ENCODE data around the gene GIPR. TPM values are rescaled to one million over a fixed set of nuclear protein-coding genes. Genes with fewer than 3 reads are reported as not detected.

GIPR gene
- total and polyA plus RNA-seq, 2 of the 13 experiments (the other 11 are each of a cell fraction or from before 2014, with no cell fraction given), result 0.15 to 1.2 TPM

- TF ChIP-seq E2F5 (CRISPR knock-in tag; conservative IDR thresholded peaks at IDR 0.05) (no peak), KLF9 (CRISPR knock-in tag; IDR thresholded peaks at IDR 0.05; ENCODE audit: low read depth) (no peak), ETV6 (CRISPR knock-in tag; conservative IDR thresholded peaks at IDR 0.05) (no peak), LCORL (IDR thresholded peaks at IDR 0.05) (no peak), LCORL (CRISPR knock-in tag; IDR thresholded peaks at IDR 0.05) (peak; percentile 45; the same call in 1 of the 2 replicates), ZNF550 (CRISPR knock-in tag; IDR thresholded peaks at IDR 0.05; ENCODE audit: borderline replicate concordance) (no peak), GFI1 (CRISPR knock-in tag; IDR thresholded peaks at IDR 0.05; ENCODE audit: borderline replicate concordance) (peak; percentile 39; the same call in 1 of the 2 replicates), SMAD3 (CRISPR knock-in tag; IDR thresholded peaks at IDR 0.05) (no peak), ZNF562 (CRISPR knock-in tag; IDR thresholded peaks at IDR 0.05; ENCODE audit: borderline replicate concordance) (no peak), RAD21 (CRISPR knock-in tag; IDR thresholded peaks at IDR 0.05) (no peak), ZNF672 (CRISPR knock-in tag; IDR thresholded peaks at IDR 0.05) (no peak), MBD4 (IDR thresholded peaks at IDR 0.05; ENCODE audit: borderline replicate concordance, low read length) (no peak), SP2 (CRISPR knock-in tag; IDR thresholded peaks at IDR 0.05) (0 out of 2 replicates have a peak, but pooled peaks have one; percentile 47), PBX3 (CRISPR knock-in tag; IDR thresholded peaks at IDR 0.05; ENCODE audit: borderline replicate concordance) (no peak), HNRNPH1 (optimal IDR thresholded peaks at IDR 0.05; ENCODE audit: low read depth, low read length) (no peak), ZFP82 (CRISPR knock-in tag; IDR thresholded peaks at IDR 0.05; ENCODE audit: borderline replicate concordance) (no peak), TBP (CRISPR knock-in tag; IDR thresholded peaks at IDR 0.05) (no peak), ZNF720 (CRISPR knock-in tag; IDR thresholded peaks at IDR 0.05) (no peak), ZNF446 (CRISPR knock-in tag; IDR thresholded peaks at IDR 0.05) (no peak), ZNF768 (CRISPR knock-in tag; IDR thresholded peaks at IDR 0.05) (no peak)
- TF ChIP-seq, protein P1, sequence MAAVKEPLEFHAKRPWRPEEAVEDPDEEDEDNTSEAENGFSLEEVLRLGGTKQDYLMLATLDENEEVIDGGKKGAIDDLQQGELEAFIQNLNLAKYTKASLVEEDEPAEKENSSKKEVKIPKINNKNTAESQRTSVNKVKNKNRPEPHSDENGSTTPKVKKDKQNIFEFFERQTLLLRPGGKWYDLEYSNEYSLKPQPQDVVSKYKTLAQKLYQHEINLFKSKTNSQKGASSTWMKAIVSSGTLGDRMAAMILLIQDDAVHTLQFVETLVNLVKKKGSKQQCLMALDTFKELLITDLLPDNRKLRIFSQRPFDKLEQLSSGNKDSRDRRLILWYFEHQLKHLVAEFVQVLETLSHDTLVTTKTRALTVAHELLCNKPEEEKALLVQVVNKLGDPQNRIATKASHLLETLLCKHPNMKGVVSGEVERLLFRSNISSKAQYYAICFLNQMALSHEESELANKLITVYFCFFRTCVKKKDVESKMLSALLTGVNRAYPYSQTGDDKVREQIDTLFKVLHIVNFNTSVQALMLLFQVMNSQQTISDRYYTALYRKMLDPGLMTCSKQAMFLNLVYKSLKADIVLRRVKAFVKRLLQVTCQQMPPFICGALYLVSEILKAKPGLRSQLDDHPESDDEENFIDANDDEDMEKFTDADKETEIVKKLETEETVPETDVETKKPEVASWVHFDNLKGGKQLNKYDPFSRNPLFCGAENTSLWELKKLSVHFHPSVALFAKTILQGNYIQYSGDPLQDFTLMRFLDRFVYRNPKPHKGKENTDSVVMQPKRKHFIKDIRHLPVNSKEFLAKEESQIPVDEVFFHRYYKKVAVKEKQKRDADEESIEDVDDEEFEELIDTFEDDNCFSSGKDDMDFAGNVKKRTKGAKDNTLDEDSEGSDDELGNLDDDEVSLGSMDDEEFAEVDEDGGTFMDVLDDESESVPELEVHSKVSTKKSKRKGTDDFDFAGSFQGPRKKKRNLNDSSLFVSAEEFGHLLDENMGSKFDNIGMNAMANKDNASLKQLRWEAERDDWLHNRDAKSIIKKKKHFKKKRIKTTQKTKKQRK (IDR thresholded peaks at IDR 0.05; ENCODE audit: low read length), result no peak
- TF ChIP-seq, protein P2, sequence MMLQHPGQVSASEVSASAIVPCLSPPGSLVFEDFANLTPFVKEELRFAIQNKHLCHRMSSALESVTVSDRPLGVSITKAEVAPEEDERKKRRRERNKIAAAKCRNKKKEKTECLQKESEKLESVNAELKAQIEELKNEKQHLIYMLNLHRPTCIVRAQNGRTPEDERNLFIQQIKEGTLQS (CRISPR knock-in tag; IDR thresholded peaks at IDR 0.05), result no peak
- TF ChIP-seq, protein P3, sequence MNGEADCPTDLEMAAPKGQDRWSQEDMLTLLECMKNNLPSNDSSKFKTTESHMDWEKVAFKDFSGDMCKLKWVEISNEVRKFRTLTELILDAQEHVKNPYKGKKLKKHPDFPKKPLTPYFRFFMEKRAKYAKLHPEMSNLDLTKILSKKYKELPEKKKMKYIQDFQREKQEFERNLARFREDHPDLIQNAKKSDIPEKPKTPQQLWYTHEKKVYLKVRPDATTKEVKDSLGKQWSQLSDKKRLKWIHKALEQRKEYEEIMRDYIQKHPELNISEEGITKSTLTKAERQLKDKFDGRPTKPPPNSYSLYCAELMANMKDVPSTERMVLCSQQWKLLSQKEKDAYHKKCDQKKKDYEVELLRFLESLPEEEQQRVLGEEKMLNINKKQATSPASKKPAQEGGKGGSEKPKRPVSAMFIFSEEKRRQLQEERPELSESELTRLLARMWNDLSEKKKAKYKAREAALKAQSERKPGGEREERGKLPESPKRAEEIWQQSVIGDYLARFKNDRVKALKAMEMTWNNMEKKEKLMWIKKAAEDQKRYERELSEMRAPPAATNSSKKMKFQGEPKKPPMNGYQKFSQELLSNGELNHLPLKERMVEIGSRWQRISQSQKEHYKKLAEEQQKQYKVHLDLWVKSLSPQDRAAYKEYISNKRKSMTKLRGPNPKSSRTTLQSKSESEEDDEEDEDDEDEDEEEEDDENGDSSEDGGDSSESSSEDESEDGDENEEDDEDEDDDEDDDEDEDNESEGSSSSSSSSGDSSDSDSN (CRISPR knock-in tag; IDR thresholded peaks at IDR 0.05), result peak; percentile 60; the same call in 1 of the 2 replicates
Observed at GRCh38 chr19:45730368-45731288, 62.6 kb downstream of the GIPR start, which contains the start of gene FBXO46 (continued).
